Right atrium auricular region (tissue), 2 donors: ENCODE measurements around the gene IMPG2. TPM values are rescaled to one million over a fixed set of nuclear protein-coding genes. Genes with fewer than 3 reads are reported as not detected.
"Not testable (repeated sequence)": the region's sequence is repeated elsewhere in the genome, so short reads cannot be mapped to it uniquely, and the experiment has no call there.

Experiments used
- DNase-seq: peaks from one replicate; pipeline ENCODE4 v3.0.0-alpha.2; 2019; ENCODE audit warnings: low spot score
- H3K27ac ChIP-seq, 2 donors: fragments of 200-600 bp; sonication (generic); 1 replicate in 1 of 2; 2 replicates in 1 of 2; pipeline ENCODE4 v1.5.1; 2016 to 2019
- H3K27me3 ChIP-seq, 2 donors: fragments of 200-600 bp; sonication (generic); one replicate each; pipeline versions ENCODE4 v1.5.1 to v1.6.0; 2017 to 2019
- H3K36me3 ChIP-seq: fragments of 200-600 bp; sonication (generic); one replicate; pipeline ENCODE4 v1.5.1; 2016
- H3K4me1 ChIP-seq, 2 donors: fragments of 200-600 bp; sonication (generic); one replicate each; pipeline versions ENCODE4 v1.5.1 to v1.6.0; 2017 to 2019
- H3K4me3 ChIP-seq, 2 donors: fragments of 200-600 bp; sonication (generic); 1 replicate in 1 of 2; 2 replicates in 1 of 2; pipeline ENCODE4 v1.5.1; 2017 to 2019; ENCODE audit warnings: mild to moderate bottlenecking in 1 of 2, moderate library complexity in 1 of 2
- H3K9me3 ChIP-seq, 2 donors: fragments of 200-600 bp; sonication (generic); one replicate each; pipeline ENCODE4 v1.5.1; 2019
- CTCF ChIP-seq, 2 donors: fragments of 200-600 bp; sonication (generic); IDR thresholded peaks; one replicate each; pipeline ENCODE4 v1.5.1; 2019; ENCODE audit warnings: antibody characterized with exemption in 2 of 2
- total RNA-seq, 2 donors: library from RNA; depleted of rRNA; stranded (reverse); fragments of >200 nt; gene quantifications; one replicate each; pipeline ENCODE4 v1.1.0, GENCODE V29; 2016

The IMPG2 gene
- total RNA-seq, 2 donors from 2014 or later: 0.15 to 0.43 TPM

- Histone ChIP-seq H3K27me3 (no peaks in the 10 kb centered on the region), H3K36me3 (peaks cover 6% of the 10 kb centered on the region), H3K4me1 (no peaks in the 10 kb centered on the region), H3K27ac (peak overlapping the region in 1 of 2 donors; percentile 4), H3K9me3 (no peaks in the 10 kb centered on the region), H3K4me3 (no peak overlapping the region)
- TF ChIP-seq CTCF (IDR thresholded peaks at IDR 0.05): no peak
- no peak for DNase-seq
Observed at GRCh38 chr3:101325393-101326134, 5.2 kb upstream of the IMPG2 start.

- no peaks in the 10 kb centered on the region for H3K27me3 ChIP-seq
- H3K9me3 ChIP-seq: no peaks in the 10 kb centered on the region
- DNase-seq: no peak
- no peak overlapping the region for H3K27ac ChIP-seq
- no peak for TF ChIP-seq CTCF (IDR thresholded peaks at IDR 0.05)
- no peaks in the 10 kb centered on the region for H3K4me1 ChIP-seq
- no peak overlapping the region for H3K4me3 ChIP-seq
- no peaks in the 10 kb centered on the region for H3K36me3 ChIP-seq
Observed at GRCh38 chr3:101319531-101319930, 844 bp downstream of the IMPG2 start.

GRCh38 chr3:101312545-101312944 is 7.8 kb downstream of the IMPG2 start:
- no peak for TF ChIP-seq CTCF (IDR thresholded peaks at IDR 0.05)
- H3K36me3 ChIP-seq: no peaks in the 10 kb centered on the region
- peaks cover 0 to 6% of the 10 kb centered on the region in 2 donors for H3K9me3 ChIP-seq
- DNase-seq: no peak
- no peak overlapping the region for H3K27ac ChIP-seq
- H3K4me3 ChIP-seq: no peak overlapping the region
- H3K27me3 ChIP-seq: no peaks in the 10 kb centered on the region
- no peaks in the 10 kb centered on the region for H3K4me1 ChIP-seq

GRCh38 chr3:101311676-101312075 is 8.7 kb downstream of the IMPG2 start:
- H3K27ac ChIP-seq: no peak overlapping the region
- H3K36me3 ChIP-seq: no peaks in the 10 kb centered on the region
- DNase-seq: no peak
- TF ChIP-seq CTCF (IDR thresholded peaks at IDR 0.05): no peak
- H3K9me3 ChIP-seq: peaks cover 0 to 6% of the 10 kb centered on the region in 2 donors
- no peaks in the 10 kb centered on the region for H3K4me1 ChIP-seq
- H3K27me3 ChIP-seq: no peaks in the 10 kb centered on the region
- H3K4me3 ChIP-seq: no peak overlapping the region

GRCh38 chr3:101310978-101311375 is 9.4 kb downstream of the IMPG2 start:
- Histone ChIP-seq H3K4me1 (no peaks in the 10 kb centered on the region), H3K4me3 (no peak overlapping the region), H3K27me3 (no peaks in the 10 kb centered on the region), H3K36me3 (no peaks in the 10 kb centered on the region), H3K27ac (no peak overlapping the region), H3K9me3 (peaks cover 0 to 6% of the 10 kb centered on the region in 2 donors)
- no peak for DNase-seq
- no peak for TF ChIP-seq CTCF (IDR thresholded peaks at IDR 0.05)

- H3K27ac ChIP-seq, H3K9me3 ChIP-seq, H3K4me3 ChIP-seq, H3K4me1 ChIP-seq, DNase-seq, H3K27me3 ChIP-seq, H3K36me3 ChIP-seq: not testable (repeated sequence)
Observed at GRCh38 chr3:101308147-101308772, 12.1 kb downstream of the IMPG2 start.
